GM10266 (cell line): Measurements from ENCODE around the gene CLASP1.

Source experiments
- DNase-seq: peaks from one replicate; pipeline ENCODE4 v3.0.0; 2012; ENCODE audit errors: extremely low spot score
- TF ChIP-seq, protein P1 (sequence below): IDR thresholded peaks from 2 replicates; pipeline ENCODE4 v1.5.1; 2012; ENCODE audit warnings: mild to moderate bottlenecking, low read depth; ENCODE audit not compliant: control insufficient read depth, insufficient read depth; ENCODE audit errors: missing control alignments

CLASP1 gene

GRCh38 chr2:121545913-121546312 lies 103.3 kb downstream of the CLASP1 start:
- no peak for DNase-seq
- TF ChIP-seq, protein P1, sequence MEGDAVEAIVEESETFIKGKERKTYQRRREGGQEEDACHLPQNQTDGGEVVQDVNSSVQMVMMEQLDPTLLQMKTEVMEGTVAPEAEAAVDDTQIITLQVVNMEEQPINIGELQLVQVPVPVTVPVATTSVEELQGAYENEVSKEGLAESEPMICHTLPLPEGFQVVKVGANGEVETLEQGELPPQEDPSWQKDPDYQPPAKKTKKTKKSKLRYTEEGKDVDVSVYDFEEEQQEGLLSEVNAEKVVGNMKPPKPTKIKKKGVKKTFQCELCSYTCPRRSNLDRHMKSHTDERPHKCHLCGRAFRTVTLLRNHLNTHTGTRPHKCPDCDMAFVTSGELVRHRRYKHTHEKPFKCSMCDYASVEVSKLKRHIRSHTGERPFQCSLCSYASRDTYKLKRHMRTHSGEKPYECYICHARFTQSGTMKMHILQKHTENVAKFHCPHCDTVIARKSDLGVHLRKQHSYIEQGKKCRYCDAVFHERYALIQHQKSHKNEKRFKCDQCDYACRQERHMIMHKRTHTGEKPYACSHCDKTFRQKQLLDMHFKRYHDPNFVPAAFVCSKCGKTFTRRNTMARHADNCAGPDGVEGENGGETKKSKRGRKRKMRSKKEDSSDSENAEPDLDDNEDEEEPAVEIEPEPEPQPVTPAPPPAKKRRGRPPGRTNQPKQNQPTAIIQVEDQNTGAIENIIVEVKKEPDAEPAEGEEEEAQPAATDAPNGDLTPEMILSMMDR, result no peak

GRCh38 chr2:121545257-121545656 lies 104.0 kb downstream of the CLASP1 start:
- TF ChIP-seq, protein P1, result no peak
- no peak for DNase-seq

DNA sequence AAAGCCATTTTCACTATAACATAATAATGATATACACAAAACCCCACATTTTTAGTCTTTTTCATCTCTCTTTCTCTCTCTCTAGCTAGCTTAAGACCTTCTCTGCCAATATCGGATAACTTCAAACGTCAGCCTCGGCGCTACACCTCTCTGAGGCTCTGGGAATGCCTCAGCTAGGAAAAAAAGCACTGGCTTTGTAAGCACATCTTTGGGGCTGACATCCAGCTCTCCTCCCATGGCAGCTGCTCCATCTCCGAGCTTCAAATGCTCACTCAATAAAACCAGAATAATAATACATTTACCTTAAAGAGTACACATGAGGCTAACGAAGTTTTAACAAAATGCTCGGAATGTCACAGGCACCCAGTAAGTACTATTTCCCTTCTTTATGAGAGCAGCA lies 107.8 kb downstream of the CLASP1 start:
- TF ChIP-seq, protein P1, result no peak
- no peak for DNase-seq

- TF ChIP-seq, protein P1, result no peak
- DNase-seq, result no peak
Observed at GRCh38 chr2:121539750-121540469, 109.4 kb downstream of the CLASP1 start.

DNA sequence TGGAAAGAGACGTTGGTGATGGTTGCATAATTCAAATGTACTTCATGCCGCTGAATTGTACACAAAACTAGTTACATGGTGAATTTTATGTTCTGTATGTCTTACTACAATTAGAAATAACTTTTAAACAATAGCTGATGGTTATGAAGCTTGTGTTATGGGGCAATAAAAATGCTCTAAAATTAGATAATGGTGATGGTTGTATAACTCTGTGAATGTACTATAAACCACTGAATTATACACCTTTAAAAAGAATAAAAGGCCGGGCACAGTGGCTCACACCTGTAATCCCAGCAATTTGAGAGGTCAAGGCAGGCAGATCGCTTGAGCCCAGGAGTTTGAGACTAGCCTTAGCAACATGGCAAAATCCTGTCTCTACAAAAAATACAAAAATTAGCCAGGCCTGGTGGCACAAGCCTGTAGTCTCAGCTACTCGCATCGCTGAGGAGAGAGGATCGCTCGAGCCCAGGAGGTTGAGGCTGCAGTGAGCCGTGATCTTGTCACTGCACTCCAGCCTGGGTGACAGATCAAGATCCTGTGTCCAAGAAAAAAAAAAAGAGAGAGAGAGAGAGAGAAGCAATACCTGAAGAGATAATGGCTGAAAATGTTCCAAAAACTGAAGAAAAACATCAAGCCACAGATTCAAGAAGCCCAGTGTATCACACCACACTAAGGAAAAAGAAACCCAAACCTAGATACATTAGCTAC lies 112.3 kb downstream of the CLASP1 start:
- TF ChIP-seq, protein P1, result no peak
- DNase-seq, result no peak

GRCh38 chr2:121536347-121536746 lies 112.9 kb downstream of the CLASP1 start:
- TF ChIP-seq, protein P1, result no peak
- DNase-seq, result no peak

DNA sequence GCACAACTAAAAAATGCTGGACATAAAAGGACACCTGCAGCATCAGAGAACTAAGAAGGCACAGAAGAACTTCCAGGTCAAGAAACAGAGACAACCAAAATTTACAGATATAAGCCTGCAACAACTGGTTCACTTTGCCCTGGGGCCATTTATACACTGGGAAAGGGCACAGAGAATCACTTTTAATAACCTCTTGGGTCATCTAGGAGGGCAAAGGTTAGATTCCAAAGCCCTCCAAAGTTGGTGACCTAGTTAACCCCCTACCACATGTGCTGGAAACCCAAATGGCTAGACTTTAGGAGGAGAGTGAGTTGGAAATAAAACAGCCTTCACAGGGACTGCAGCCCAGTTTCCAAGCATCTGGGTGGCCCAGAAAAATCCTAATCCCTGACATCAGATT lies 115.3 kb downstream of the CLASP1 start:
- TF ChIP-seq, protein P1, result no peak
- DNase-seq, result no peak
